GM12878 (cell line): ENCODE measurements around the gene SLC39A6.

Experiments used
- CBFB ChIP-seq: IDR thresholded peaks from 2 replicates; pipeline ENCODE4 v1.6.1; 2016; ENCODE audit warnings: antibody characterized with exemption, low read depth
- CTCF ChIP-seq, 3 experiments: IDR thresholded peaks in 2 of 3; conservative IDR thresholded peaks in 1 of 3; 2 replicates each; pipeline ENCODE4 v1.5.1; 2011; ENCODE audit warnings: low read depth in 3 of 3, low read length in 3 of 3, mild to moderate bottlenecking in 3 of 3, control low read depth in 2 of 3, moderate library complexity in 2 of 3, inconsistent platforms in 1 of 3, mixed read lengths in 1 of 3; ENCODE audit not compliant: control insufficient read depth in 2 of 3, insufficient read depth in 1 of 3; ENCODE audit errors: extremely low read depth in 1 of 3
- MEF2A ChIP-seq: IDR thresholded peaks from 2 replicates; pipeline ENCODE4 v1.6.1; 2011; ENCODE audit warnings: low read depth, mild to moderate bottlenecking, low read length, moderate library complexity; ENCODE audit not compliant: insufficient read depth
- MXI1 ChIP-seq: fragments of 150-350 bp; IDR thresholded peaks from 2 replicates; pipeline ENCODE4 v1.6.1; 2011; ENCODE audit warnings: low read depth, mild to moderate bottlenecking, inconsistent platforms, low read length, improper control_type of control experiment
- RB1 ChIP-seq: fragments of 450-650 bp; formaldehyde crosslinking; IDR thresholded peaks from 2 replicates; pipeline ENCODE4 v1.6.1; 2017; ENCODE audit warnings: mild to moderate bottlenecking, borderline replicate concordance

GRCh38 chr18:36141576-36141975 is 12.4 kb upstream of the SLC39A6 start:
- TF ChIP-seq CBFB (no peak), CTCF (IDR thresholded peaks at IDR 0.05 in 2 of 3, conservative IDR thresholded peaks at IDR 0.05 in 1 of 3; ENCODE audit: control insufficient read depth in 2 of 3, extremely low read depth in 1 of 3, insufficient read depth in 1 of 3, low read depth in 3 of 3, low read length in 3 of 3) (no peak), MXI1 (no peak), RB1 (no peak), MEF2A (no peak)
